ENCODE measurements around the gene NCKAP5.

DNA sequence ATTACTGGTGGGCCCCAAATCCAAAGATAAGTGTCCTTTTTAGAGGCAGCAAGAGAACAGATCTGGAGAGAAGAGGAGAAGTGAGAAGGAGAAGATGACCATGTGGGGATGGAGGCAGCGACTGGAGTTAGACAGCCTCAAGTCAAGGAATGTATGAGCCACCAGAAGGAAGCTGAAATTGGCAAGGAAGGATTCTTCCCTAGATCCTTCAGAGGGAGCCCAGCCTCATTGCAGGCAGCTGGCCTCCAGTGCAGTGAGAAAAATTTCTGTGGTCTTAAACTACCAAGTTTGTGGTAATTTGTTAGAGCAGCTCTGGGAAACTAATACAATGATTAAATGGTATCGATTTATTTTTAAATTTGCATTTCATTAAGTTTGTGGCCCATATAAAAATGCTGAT lies 167.9 kb downstream of the NCKAP5 start:
- TF ChIP-seq POLR2A (IDR thresholded peaks at IDR 0.05): no peak
- TF ChIP-seq, protein P1, sequence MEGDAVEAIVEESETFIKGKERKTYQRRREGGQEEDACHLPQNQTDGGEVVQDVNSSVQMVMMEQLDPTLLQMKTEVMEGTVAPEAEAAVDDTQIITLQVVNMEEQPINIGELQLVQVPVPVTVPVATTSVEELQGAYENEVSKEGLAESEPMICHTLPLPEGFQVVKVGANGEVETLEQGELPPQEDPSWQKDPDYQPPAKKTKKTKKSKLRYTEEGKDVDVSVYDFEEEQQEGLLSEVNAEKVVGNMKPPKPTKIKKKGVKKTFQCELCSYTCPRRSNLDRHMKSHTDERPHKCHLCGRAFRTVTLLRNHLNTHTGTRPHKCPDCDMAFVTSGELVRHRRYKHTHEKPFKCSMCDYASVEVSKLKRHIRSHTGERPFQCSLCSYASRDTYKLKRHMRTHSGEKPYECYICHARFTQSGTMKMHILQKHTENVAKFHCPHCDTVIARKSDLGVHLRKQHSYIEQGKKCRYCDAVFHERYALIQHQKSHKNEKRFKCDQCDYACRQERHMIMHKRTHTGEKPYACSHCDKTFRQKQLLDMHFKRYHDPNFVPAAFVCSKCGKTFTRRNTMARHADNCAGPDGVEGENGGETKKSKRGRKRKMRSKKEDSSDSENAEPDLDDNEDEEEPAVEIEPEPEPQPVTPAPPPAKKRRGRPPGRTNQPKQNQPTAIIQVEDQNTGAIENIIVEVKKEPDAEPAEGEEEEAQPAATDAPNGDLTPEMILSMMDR (IDR thresholded peaks at IDR 0.05): no peak
- no peak for TF ChIP-seq POLR2AphosphoS5 (IDR thresholded peaks at IDR 0.05)
- no peak for TF ChIP-seq EP300 (IDR thresholded peaks at IDR 0.05)

Measured in upper lobe of left lung (tissue), 4 donors.